NT2/D1 (cell line): ENCODE measurements around the gene GALNT18.

ENCODE experiments used
- SUZ12 ChIP-seq: IDR thresholded peaks from 2 replicates; pipeline ENCODE4 v1.6.1; 2011; ENCODE audit not compliant: insufficient read length, insufficient read depth; ENCODE audit errors: extremely low read depth
- YY1 ChIP-seq: IDR thresholded peaks from 2 replicates; pipeline ENCODE4 v1.6.1; 2011; ENCODE audit not compliant: insufficient read length, insufficient read depth
- ZNF274 ChIP-seq: IDR thresholded peaks from 2 replicates; pipeline ENCODE4 v1.6.1; 2011; ENCODE audit warnings: mild to moderate bottlenecking, low read depth, low read length

GRCh38 chr11:11669233-11669846 is 47.5 kb upstream of the GALNT18 start:
- TF ChIP-seq SUZ12 (no peak), ZNF274 (no peak), YY1 (no peak)
